Measurements from ENCODE around the gene PTPRM.

PTPRM gene

GRCh38 chr18:8186413-8186812 lies 619.3 kb downstream of the PTPRM start (continued):
- TF ChIP-seq, protein P1, sequence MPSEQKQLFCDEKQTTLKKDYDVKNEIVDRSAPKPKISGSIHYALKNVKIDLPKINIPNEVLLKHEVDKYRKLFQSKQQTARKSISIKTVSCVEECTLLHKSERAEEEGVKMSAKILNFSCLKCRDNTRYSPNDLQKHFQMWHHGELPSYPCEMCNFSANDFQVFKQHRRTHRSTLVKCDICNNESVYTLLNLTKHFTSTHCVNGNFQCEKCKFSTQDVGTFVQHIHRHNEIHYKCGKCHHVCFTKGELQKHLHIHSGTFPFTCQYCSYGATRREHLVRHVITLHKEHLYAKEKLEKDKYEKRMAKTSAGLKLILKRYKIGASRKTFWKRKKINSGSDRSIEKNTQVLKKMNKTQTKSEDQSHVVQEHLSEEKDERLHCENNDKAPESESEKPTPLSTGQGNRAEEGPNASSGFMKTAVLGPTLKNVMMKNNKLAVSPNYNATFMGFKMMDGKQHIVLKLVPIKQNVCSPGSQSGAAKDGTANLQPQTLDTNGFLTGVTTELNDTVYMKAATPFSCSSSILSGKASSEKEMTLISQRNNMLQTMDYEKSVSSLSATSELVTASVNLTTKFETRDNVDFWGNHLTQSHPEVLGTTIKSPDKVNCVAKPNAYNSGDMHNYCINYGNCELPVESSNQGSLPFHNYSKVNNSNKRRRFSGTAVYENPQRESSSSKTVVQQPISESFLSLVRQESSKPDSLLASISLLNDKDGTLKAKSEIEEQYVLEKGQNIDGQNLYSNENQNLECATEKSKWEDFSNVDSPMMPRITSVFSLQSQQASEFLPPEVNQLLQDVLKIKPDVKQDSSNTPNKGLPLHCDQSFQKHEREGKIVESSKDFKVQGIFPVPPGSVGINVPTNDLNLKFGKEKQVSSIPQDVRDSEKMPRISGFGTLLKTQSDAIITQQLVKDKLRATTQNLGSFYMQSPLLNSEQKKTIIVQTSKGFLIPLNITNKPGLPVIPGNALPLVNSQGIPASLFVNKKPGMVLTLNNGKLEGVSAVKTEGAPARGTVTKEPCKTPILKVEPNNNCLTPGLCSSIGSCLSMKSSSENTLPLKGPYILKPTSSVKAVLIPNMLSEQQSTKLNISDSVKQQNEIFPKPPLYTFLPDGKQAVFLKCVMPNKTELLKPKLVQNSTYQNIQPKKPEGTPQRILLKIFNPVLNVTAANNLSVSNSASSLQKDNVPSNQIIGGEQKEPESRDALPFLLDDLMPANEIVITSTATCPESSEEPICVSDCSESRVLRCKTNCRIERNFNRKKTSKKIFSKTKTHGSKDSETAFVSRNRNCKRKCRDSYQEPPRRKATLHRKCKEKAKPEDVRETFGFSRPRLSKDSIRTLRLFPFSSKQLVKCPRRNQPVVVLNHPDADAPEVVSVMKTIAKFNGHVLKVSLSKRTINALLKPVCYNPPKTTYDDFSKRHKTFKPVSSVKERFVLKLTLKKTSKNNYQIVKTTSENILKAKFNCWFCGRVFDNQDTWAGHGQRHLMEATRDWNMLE (tag by site-specific recombination; conservative IDR thresholded peaks at IDR 0.05; ENCODE audit: low read depth): no peak
- TF ChIP-seq, protein P2, sequence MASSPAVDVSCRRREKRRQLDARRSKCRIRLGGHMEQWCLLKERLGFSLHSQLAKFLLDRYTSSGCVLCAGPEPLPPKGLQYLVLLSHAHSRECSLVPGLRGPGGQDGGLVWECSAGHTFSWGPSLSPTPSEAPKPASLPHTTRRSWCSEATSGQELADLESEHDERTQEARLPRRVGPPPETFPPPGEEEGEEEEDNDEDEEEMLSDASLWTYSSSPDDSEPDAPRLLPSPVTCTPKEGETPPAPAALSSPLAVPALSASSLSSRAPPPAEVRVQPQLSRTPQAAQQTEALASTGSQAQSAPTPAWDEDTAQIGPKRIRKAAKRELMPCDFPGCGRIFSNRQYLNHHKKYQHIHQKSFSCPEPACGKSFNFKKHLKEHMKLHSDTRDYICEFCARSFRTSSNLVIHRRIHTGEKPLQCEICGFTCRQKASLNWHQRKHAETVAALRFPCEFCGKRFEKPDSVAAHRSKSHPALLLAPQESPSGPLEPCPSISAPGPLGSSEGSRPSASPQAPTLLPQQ (tag by site-specific recombination; IDR thresholded peaks at IDR 0.05): no peak
- TF ChIP-seq, protein P3, sequence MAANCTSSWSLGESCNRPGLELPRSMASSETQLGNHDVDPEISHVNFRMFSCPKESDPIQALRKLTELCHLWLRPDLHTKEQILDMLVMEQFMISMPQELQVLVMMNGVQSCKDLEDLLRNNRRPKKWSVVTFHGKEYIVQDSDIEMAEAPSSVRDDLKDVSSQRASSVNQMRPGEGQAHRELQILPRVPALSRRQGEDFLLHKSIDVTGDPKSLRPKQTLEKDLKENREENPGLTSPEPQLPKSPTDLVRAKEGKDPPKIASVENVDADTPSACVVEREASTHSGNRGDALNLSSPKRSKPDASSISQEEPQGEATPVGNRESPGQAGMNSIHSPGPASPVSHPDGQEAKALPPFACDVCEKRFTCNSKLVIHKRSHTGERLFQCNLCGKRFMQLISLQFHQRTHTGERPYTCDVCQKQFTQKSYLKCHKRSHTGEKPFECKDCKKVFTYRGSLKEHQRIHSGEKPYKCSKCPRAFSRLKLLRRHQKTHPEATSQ (tag by site-specific recombination; IDR thresholded peaks at IDR 0.05): no peak
- no peak for TF ChIP-seq BCL6B (tag by site-specific recombination; IDR thresholded peaks at IDR 0.05)
- TF ChIP-seq KLF1 (tag by site-specific recombination; IDR thresholded peaks at IDR 0.05): no peak
- no peak for TF ChIP-seq ZNF830 (tag by site-specific recombination; IDR thresholded peaks at IDR 0.05; ENCODE audit: low read depth)
- no peak for TF ChIP-seq ZNF133 (tag by site-specific recombination; IDR thresholded peaks at IDR 0.05)
- TF ChIP-seq ZNF18 (tag by site-specific recombination; IDR thresholded peaks at IDR 0.05): no peak
- no peak for TF ChIP-seq ZNF169 (tag by site-specific recombination; IDR thresholded peaks at IDR 0.05)

- no peaks in the 10 kb centered on the region for H3K36me3 ChIP-seq (ENCODE audit: control insufficient read depth in 2 of 2, insufficient read depth in 1 of 2, low read length in 2 of 2)
- no peak overlapping the region for H3K27ac ChIP-seq (ENCODE audit: extremely low read depth, low read depth, low read length)
- H3K9me3 ChIP-seq (ENCODE audit: control insufficient read depth, insufficient read depth, low read depth, low read length): no peaks in the 10 kb centered on the region
- no peaks in the 10 kb centered on the region for H3K4me1 ChIP-seq (ENCODE audit: control insufficient read depth, insufficient read depth, low read length)
- no peak for TF ChIP-seq RBAK (tag by site-specific recombination; IDR thresholded peaks at IDR 0.05)
- TF ChIP-seq ZNF776 (tag by site-specific recombination; IDR thresholded peaks at IDR 0.05; ENCODE audit: borderline replicate concordance): no peak
- TF ChIP-seq ZNF132 (tag by site-specific recombination; IDR thresholded peaks at IDR 0.05; ENCODE audit: borderline replicate concordance): no peak
- TF ChIP-seq ZNF354C (tag by site-specific recombination; IDR thresholded peaks at IDR 0.05; ENCODE audit: borderline replicate concordance, low read depth): no peak
- TF ChIP-seq ZNF521 (tag by site-specific recombination; IDR thresholded peaks at IDR 0.05): no peak
- no peak for TF ChIP-seq ZFP3 (tag by site-specific recombination; IDR thresholded peaks at IDR 0.05; ENCODE audit: low read depth)
- TF ChIP-seq YY1 (tag by site-specific recombination; IDR thresholded peaks at IDR 0.05): no peak
- no peak for TF ChIP-seq ZNF324 (tag by site-specific recombination; IDR thresholded peaks at IDR 0.05)
- TF ChIP-seq ZBTB11 (tag by site-specific recombination; conservative IDR thresholded peaks at IDR 0.05; ENCODE audit: low read depth): no peak
- no peak for TF ChIP-seq ZNF837 (tag by site-specific recombination; IDR thresholded peaks at IDR 0.05)
- no peak for TF ChIP-seq FEZF1 (tag by site-specific recombination; IDR thresholded peaks at IDR 0.05)
- TF ChIP-seq KLF10 (tag by site-specific recombination; IDR thresholded peaks at IDR 0.05): no peak
- no peak for TF ChIP-seq ZNF112 (tag by site-specific recombination; IDR thresholded peaks at IDR 0.05)
- POLR2A ChIA-PET: no interaction called here
- H3K4me3 ChIP-seq (ENCODE audit: low read depth, low read length): no peak overlapping the region
- CTCF ChIA-PET: interaction anchor here (0.5 to 0.6 kb wide), 2 partner anchors 77 to 911 kb away, joined by 3 read pairs; no protein-coding TSS in a partner anchor
Observed at GRCh38 chr18:8188184-8188583, 621.1 kb downstream of the PTPRM start.

Measured in HEK293 (cell line).